ENCODE measurements around the gene KCNMA1. TPM values are rescaled to one million over a fixed set of nuclear protein-coding genes. Genes with fewer than 3 reads are reported as not detected.

Gene KCNMA1
- total and polyA plus RNA-seq, 7 donors = 15.3 to 427 (median 256) TPM

- DNase-seq = no peak
- intact Hi-C loops (cut with DNase I) = no loop called here
- WGBS, 2 donors = 94 to 97% methylated on average over 2 of the region's 2 CpGs
Observed at GRCh38 chr10:76906256-76906655, 731.4 kb downstream of the KCNMA1 start.

GRCh38 chr10:76905251-76905650, 732.4 kb downstream of the KCNMA1 start:
- no peak for DNase-seq
- Histone ChIP-seq H3K27me3 (no peaks in the 10 kb centered on the region), H3K27ac (no peak overlapping the region), H3K4me1 (peaks cover 0 to 3% (median under 1%) of the 10 kb centered on the region in 4 donors), H3K9me3 (no peaks in the 10 kb centered on the region), H3K4me3 (no peak overlapping the region), H3K36me3 (peaks cover 0 to 18% (median 5%) of the 10 kb centered on the region in 4 donors)
- intact Hi-C loops (cut with DNase I) = no loop called here
- WGBS, 2 donors = 88 to 93% methylated on average over 5 of the region's 5 CpGs
- TF ChIP-seq CTCF (IDR thresholded peaks at IDR 0.05) = no peak
- TF ChIP-seq POLR2A (IDR thresholded peaks at IDR 0.05) = no peak
- no peak for TF ChIP-seq EP300 (IDR thresholded peaks at IDR 0.05)

More at GRCh38 chr10:76906256-76906655, 731.4 kb downstream of the KCNMA1 start:
- H3K36me3 ChIP-seq = peaks cover 0 to 18% (median 5%) of the 10 kb centered on the region in 4 donors
- no peaks in the 10 kb centered on the region for H3K9me3 ChIP-seq
- no peaks in the 10 kb centered on the region for H3K27me3 ChIP-seq
- no peak overlapping the region for H3K27ac ChIP-seq
- TF ChIP-seq CTCF (IDR thresholded peaks at IDR 0.05) (no peak), EP300 (IDR thresholded peaks at IDR 0.05) (no peak)
- H3K4me3 ChIP-seq = no peak overlapping the region
- peaks cover 0 to 12% (median 7%) of the 10 kb centered on the region in 4 donors for H3K4me1 ChIP-seq

GRCh38 chr10:76903387-76903945, 734.1 kb downstream of the KCNMA1 start:
- H3K36me3 ChIP-seq = peaks cover 0 to 4% (median 0%) of the 10 kb centered on the region in 4 donors
- peaks cover 0 to 7% (median 2%) of the 10 kb centered on the region in 4 donors for H3K4me1 ChIP-seq
- DNase-seq = no peak
- no peaks in the 10 kb centered on the region for H3K9me3 ChIP-seq
- H3K27me3 ChIP-seq = no peaks in the 10 kb centered on the region
- WGBS, 2 donors = 50 to 72% methylated on average over 7 of the region's 7 CpGs
- TF ChIP-seq EP300 (IDR thresholded peaks at IDR 0.05) = no peak
- no peak overlapping the region for H3K27ac ChIP-seq
- H3K4me3 ChIP-seq = no peak overlapping the region
- intact Hi-C loops (cut with DNase I) = no loop called here

- Histone ChIP-seq H3K4me3 (no peak overlapping the region), H3K27ac (no peak overlapping the region), H3K36me3 (peaks cover 0 to 4% (median 0%) of the 10 kb centered on the region in 4 donors), H3K27me3 (no peaks in the 10 kb centered on the region), H3K9me3 (no peaks in the 10 kb centered on the region), H3K4me1 (peaks cover 0 to 7% (median 2%) of the 10 kb centered on the region in 4 donors)
- WGBS, 2 donors = 39 to 66% methylated on average over 10 of the region's 10 CpGs
- DNase-seq = no peak
- TF ChIP-seq POLR2A (IDR thresholded peaks at IDR 0.05) (no peak), CTCF (IDR thresholded peaks at IDR 0.05) (no peak), POLR2AphosphoS5 (IDR thresholded peaks at IDR 0.05) (no peak)
- intact Hi-C loops (cut with DNase I) = no loop called here
Observed at GRCh38 chr10:76902949-76903348, 734.7 kb downstream of the KCNMA1 start.

- no peak overlapping the region for H3K27ac ChIP-seq
- no peaks in the 10 kb centered on the region for H3K27me3 ChIP-seq
- intact Hi-C loops (cut with DNase I) = no loop called here
- DNase-seq = no peak
- no peak for TF ChIP-seq EP300 (IDR thresholded peaks at IDR 0.05)
- TF ChIP-seq POLR2A (IDR thresholded peaks at IDR 0.05) = no peak
- TF ChIP-seq CTCF (IDR thresholded peaks at IDR 0.05) = no peak
- TF ChIP-seq POLR2AphosphoS5 (IDR thresholded peaks at IDR 0.05) = no peak
- WGBS, 2 donors = 86 to 89% methylated on average over 3 of the region's 3 CpGs
- H3K4me3 ChIP-seq = no peak overlapping the region
- H3K4me1 ChIP-seq = peaks cover 0 to 7% (median 2%) of the 10 kb centered on the region in 4 donors
- H3K36me3 ChIP-seq = peaks cover 0 to 4% (median 0%) of the 10 kb centered on the region in 4 donors
- no peaks in the 10 kb centered on the region for H3K9me3 ChIP-seq
Observed at GRCh38 chr10:76901701-76902100, 735.9 kb downstream of the KCNMA1 start.
